Measurements from ENCODE around the gene SELENOO.

SELENOO gene

DNA sequence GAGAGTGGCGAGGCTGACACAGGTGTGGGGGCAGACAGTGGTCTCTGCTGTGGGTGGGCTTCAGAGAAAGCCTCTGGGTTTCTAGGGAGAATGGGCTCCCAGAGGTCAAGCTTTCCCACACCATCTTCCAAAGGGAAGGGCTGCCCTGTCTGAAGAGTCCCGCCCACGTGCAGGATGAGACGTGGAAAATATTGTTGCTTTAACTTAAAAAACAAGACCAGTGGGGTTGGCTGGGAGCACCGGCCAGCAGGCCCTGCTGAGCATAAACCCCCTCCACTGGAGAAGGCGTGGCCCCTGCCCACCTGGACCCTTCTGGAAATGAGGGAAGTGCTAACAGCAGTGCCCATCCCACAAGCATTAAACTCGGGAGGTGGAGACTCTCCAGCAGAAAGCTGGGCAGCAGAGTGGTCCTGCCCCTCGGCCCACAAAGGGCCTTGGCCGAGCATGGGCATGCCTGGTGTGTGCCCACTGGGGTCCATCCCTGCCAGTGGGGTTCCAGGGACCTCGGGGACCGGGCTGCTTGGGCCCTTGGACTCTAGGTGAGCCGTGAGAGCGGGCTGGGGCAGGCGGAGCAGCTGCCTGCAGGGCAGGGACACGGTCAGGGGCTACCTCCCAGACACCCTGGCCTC is 15.4 kb downstream of the SELENOO start:
- in situ Hi-C loops (cut with MboI; ENCODE audit: low sequenced_read_pairs) = no loop called here

DNA sequence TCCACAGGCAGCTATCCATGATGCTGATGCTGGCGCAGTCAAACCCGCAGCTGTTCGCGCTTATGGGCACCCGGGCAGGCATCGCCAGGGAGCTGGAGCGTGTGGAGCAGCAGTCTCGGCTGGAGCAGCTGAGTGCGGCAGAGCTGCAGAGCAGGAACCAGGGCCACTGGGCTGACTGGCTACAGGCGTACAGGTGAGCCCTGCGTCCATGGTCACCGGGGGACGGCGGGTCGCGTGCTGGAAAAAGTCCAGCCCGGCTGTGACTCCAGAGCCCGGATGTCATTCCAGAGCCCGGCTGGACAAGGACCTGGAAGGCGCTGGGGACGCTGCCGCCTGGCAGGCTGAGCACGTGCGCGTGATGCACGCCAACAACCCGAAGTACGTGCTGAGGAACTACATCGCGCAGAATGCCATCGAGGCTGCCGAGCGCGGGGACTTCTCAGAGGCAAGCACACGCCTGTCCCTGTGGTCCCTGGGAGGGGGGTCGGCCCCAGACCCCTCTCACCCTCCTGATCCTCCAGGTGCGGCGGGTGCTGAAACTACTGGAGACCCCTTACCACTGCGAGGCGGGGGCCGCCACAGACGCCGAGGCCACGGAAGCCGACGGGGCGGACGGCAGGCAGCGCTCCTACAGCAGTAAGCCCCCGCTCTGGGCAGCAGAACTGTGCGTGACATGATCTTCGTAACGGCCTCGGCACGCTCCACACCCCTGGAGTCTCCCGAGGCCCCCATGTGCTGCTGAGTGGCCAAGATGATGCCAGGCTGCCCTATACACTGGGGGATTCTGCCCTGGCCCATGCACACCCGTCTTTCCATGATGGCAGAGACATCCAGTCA is 16.1 kb downstream of the SELENOO start:
- in situ Hi-C loops (cut with MboI; ENCODE audit: low sequenced_read_pairs) = no loop called here

DNA sequence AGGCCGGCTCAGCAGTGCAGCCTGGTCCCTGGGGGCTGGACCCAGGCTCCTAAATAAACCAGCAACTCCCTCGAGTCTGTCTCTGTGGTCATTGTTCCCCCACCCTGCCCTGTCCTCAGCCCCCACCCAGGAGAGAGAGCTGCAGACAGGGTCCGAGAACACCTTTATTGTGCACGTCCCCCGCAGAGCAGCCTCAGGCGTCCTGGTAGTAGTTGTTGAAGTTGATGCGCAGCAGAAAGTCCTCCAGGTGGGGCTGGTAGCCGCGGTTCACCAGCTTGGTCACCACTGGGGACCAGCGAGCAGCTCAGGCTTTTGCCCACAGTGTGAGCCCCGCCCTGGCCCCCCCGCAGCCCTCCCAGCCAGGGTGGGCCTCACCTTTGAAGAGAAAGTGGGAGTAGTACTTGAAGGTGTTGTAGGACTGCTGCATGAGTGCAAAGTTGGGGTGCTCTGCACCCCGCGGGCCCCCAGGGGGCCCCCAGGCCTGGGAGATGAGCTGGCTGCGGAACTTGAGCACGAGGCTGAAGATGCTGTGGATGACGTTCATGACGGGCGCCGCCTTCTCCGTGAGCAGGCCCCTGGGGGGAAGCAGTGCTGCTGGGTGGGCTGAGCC is 16.8 kb downstream of the SELENOO start:
- in situ Hi-C loops (cut with MboI; ENCODE audit: low sequenced_read_pairs) = no loop called here

DNA sequence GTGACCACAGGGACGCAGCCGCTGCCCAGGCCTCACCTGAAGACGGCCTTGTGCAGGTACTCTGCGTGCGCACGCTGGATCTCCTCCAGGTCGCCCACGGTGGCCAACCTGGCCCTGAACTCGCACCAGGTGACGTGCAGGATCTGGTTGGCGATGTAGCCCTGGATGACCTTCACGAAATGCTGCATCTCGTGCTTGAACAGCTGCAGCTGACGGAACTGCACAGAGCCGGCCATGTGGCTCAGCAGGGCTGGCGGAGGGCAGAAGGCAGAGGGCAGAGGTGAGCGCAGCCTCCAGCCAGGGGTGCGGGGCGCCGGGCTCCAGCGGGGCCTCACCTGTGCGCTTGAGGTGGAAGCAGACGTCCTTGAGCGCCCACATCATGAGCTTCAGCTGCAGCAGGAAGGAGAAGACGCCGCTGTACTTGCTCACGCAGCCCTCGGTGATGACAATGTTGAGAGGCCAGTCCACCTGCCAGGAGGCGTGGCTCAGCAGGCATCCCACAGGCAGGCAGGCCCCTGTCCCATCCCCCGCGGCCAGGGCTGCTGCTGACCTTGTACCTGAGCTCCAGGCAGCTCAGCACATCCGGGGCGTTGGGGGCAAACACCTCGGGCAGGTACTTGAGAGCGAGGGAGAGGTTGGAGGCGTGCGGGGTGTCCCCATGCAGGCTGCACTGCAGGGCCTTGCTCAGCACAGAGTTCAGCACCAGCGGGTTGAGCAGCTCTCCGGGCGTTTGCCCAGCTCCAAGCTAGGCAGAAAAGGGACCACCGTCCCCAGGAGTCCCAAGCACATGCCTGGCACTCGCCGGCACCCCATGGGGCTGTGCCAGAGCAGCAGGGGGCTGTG is 17.6 kb downstream of the SELENOO start:
- in situ Hi-C loops (cut with MboI; ENCODE audit: low sequenced_read_pairs) = no loop called here

DNA sequence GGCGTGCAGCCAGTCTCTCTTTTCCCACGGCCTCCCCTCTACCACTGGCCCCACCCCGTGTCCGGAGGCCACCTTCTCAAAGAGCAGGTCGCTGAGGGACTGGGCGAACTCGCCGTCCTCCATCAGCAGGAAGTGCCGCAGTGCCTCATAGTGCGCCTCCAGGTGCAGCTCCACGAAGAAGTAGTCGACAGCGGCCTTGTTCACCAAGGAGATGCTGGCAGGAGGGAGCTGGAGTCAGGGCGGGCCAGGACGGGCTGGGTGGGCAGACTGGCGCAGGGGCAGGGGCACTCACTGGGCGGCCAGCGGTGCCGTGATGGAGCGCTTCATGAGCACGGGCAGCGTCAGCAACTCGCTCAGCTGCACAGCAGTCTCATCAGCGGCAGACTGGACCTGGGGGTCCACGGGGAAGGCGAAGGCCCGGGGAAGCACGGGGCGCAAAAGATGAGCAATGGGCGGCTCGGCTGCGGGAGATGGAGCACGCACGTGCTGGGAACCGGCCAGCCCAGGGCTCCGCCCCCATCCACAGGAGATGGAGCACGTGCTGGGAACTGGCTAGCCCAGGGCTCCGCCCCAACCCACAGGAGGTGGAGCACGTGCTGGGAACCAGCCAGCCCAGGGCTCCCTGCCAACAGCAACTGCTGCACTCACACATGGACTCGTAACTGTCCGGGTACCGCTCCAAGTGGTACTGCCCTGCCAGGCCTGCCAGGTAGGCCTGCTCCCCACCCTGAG is 18.4 kb downstream of the SELENOO start:
- in situ Hi-C loops (cut with MboI; ENCODE audit: low sequenced_read_pairs) = no loop called here

DNA sequence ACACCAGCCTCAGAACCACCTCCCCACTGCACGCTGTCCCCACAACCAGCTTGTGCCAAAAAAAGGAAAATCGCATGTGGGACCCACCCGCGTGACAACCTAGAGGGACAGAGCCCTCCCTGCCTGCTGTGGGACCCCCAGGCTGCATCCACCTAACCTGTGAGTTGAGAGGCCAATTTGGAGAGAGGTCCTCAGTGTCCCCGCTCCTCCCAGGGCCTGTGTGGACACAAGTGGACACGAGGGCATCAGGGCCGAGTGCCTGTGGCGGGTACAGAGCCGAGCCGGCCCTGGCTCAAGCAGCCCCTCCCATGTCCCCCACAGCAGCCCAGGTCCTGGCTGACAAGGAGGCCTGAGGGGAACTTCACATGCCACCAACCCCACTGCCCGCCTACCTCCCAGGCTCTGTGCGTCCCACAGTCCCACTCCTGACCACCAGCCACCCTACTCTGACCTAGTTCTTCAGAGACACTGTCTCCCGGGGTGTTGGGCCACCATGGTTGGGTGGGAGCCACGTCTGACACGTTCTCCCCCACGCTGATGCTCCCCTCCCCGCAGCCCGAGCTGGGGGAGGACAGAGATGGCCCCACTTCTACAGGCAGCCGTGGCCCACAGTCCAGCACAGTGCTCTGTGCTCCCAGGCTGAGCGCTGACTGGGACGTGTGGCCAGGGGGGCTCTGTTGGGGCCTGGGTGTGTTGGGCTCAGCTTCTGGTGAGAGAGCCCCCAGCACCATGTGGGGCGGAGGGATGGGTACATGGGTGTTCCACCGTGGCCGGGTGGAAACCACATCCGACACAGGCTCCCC is 19.2 kb downstream of the SELENOO start:
- in situ Hi-C loops (cut with MboI; ENCODE audit: low sequenced_read_pairs) = no loop called here

DNA sequence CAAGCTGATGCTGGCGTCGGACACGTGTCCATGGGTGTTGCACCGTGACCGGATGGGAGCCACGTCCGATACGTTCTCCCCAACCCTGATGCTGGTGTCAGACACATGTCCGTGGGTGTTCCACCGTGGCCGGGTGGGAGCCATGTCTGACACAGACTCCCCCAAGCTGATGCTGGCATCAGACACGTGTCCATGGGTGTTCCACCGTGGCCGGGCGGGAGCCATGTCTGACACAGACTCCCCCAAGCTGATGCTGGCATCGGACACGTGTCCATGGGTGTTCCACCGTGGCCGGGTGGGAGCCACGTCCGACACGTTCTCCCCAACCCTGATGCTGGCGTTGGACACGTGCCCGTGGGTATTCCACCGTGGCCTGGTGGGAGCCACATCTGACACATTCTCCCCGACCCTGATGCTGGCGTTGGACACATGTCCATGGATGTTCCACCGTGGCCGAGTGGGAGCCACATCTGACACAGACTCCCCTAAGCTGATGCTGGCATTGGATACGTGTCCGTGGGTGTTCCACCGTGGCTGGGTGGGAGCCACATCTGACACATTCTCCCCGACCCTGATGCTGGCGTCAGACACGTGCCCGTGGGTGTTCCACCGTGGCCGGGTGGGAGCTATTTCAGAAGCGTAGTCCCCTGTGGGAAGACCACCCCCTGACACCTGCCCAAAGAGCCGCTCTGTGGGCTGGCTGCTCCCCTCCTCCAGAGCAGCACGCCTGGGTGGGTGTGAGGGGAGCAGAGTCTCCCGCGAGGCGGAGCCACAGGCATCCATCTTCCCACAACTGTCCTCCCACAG is 20.0 kb downstream of the SELENOO start:
- in situ Hi-C loops (cut with MboI; ENCODE audit: low sequenced_read_pairs) = no loop called here

DNA sequence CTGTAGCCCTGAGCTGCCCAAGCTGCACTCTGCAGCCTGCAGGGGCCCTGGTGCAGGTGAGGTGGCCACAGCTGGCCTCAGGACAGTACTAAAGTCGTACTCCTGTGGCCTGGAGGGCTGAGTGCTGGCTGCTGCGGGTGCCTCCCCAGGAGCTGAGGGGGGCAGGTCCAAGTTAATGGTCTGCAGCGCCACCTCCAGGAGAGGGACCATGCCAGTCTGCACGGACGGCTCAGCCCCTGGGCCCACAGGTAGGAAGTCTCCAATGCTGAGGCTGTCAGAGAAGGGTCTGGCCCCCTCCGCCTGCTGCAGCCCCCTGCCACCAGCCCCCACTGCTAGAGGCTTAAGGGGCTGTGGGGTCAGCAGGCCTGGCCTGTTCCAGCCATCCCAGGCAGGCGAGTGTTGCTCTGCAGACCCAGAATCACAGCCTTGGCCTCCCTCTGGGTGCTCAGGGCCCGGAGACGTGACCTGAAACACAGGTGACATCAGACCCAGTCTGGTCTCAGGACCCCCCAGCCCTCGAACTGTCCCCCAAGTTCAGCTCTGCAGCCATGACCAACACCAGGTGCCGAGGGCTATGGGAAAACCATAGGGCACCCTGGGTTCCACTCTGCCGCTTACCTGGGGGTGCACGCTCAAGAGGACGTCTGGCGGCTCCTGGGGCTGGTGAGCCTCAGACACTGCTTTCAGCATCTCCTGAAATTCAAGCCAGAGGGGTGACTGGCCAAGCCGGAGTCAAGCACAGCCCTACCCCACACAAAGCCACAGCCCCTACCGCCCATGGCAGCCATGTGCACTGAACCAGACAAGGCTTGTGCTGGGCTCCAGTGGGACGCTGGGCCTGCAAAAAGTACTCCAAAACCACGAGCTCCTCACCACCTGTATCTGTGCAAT is 20.8 kb downstream of the SELENOO start:
- in situ Hi-C loops (cut with MboI; ENCODE audit: low sequenced_read_pairs) = no loop called here

DNA sequence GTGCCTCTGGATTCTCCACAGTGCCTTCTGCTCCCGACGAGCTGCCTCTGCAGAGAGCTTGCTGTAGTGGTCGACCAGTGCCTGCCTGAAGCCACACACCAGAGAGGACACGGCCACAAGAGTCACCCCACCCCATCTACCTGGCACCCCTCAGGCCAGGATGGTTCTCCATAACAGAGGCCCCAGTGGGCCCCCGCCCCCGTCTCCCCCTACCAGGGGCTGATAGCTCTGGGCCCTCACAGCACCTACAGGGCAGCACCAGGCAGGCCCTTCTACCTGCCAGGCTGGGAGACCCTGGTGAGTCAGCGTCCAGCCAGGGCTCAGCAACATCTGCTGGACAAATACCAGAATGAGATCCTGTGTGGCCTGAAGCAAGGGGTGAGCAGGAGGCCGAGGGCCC is 21.7 kb downstream of the SELENOO start:
- in situ Hi-C loops (cut with MboI; ENCODE audit: low sequenced_read_pairs) = no loop called here

DNA sequence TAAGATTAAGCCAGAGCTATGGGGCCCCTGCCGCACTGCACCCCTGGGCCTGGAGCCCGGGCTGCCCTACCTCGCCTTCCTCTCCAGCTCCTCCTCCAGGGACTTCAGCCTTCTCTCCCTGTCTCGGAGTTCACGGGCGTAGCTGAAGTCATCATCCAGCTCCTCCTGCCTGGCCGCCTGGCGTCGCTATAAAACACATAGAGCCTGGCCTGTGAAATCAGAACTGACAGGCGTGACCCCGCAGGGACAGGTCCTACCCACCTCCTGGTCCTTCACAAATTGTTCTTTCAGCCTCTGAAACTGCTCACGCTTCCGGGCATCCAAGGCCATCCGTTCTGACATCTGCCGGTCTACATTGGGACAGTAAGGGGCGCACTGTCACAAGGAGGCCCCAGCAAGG is 23.3 kb downstream of the SELENOO start:
- in situ Hi-C loops (cut with MboI; ENCODE audit: low sequenced_read_pairs) = no loop called here

DNA sequence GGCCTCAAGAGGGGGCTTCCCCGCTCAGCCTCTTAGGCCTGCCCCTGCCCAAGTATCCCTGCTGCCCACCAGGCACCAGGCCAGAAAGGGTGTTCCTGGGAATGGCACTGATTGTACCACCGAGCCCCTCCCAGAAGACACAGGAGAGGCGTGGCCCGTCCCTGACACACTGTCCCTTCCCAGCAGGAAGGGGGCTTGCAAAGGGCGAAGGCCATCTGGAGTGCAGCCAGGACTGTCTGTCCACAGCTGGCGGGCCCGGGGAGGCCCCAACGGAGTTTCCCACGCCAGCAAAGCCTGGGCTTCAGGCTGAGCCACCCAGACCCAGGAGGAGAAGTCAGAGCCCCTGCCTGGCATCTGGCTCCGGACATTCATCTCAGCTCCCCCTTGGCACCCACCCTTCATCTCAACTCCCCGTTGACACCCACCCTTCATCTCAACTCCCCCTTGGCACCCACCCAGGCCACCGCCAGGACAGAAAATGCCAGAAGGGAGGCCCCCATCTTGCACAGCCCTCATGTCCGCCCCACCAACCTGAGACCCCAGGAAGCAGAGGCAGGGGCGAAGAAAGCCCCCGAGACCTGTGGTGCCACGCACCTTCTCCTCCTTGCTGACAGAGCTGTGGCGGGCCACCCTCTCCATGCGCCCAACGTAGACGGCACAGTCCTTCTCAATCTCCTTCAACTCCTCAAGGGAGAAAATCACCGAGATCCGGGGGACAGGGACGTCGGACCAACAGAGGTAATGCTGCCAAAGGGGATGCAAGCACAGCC is 24.6 kb downstream of the SELENOO start:
- in situ Hi-C loops (cut with MboI; ENCODE audit: low sequenced_read_pairs) = no loop called here

DNA sequence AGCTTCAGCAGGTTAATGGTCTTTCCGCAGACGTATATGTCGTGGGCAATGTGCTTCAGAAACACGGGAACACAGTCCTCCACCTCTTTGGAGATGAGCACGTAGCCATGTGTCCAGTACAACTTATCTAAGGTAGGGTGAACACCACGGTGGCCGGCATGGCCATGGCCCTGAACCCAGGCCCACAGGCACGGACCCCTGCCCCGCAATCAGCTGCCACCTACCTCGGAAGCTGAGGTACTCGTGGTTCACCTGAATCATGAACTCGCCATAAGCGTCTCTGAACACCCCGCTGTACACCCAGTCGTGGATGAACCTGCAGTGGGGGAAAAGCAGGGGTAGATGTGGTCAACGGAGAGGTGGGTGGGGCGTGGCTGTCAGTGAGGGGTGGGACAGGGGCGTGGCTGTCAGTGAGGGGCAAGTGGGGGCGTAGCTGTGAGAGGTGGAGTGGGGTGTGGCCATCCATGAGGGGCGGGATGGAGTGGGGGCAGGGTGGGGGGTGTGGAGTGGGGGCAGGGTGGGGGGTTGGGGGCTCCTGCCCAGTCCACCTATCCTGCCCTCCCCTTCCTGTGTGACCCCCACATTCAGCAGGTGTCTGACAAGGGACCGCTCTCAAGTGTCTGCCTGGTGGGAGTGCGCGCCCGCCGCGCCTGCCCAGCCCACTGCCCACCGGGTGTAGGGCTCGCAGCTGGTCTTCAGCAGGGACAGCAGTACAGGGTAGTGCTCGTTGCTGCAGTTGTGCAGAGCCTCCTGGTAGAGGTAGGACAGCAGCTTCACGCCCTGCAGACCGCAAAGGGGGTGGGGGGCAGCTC is 25.5 kb downstream of the SELENOO start:
- in situ Hi-C loops (cut with MboI; ENCODE audit: low sequenced_read_pairs) = no loop called here

DNA sequence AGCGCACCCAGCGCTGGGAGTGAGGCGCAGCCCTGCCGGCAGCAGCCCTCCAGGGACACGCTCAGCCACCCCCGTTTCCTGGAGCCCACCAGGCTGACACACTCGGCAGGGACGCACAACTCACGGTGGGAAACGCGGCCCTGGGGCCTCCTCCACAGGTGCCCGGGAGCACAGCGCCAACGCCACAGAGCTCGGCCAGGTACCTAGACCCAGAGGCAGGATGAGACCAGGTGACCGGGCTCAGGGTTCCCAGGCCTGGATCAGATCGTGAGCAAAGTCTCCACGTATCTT is 26.0 kb downstream of the SELENOO start:
- in situ Hi-C loops (cut with MboI; ENCODE audit: low sequenced_read_pairs) = no loop called here

DNA sequence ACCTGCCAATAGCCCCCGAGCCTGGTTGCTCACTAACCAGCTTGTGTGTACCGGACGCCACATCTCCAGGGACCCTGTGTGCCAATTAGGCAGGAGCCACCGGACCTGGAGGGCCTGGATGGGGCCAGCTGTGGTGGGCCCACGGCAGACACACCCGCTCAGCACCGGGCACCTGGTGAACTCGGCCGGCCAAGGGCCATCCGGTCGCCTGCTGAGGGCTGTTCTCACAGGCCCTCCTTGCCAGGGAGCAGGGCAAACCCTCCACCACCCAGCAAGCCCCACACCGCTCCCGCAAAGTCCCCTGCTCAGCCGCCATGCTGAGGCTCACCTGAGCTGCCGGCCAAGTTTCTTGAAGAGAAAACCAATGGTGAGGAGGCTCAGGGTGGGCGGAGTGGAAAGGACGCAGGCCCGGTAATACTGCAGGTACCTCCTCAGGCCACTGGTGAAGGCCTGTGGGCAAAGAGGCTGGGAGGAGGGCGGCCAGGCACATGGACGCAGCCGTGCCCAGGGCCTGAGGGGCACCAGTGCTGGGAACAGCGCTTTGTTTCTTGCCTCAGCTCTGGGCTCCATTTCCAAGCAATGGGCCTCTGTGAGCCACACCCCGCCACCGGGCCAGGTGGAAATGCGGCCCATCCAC is 26.9 kb downstream of the SELENOO start:
- in situ Hi-C loops (cut with MboI; ENCODE audit: low sequenced_read_pairs) = no loop called here

DNA sequence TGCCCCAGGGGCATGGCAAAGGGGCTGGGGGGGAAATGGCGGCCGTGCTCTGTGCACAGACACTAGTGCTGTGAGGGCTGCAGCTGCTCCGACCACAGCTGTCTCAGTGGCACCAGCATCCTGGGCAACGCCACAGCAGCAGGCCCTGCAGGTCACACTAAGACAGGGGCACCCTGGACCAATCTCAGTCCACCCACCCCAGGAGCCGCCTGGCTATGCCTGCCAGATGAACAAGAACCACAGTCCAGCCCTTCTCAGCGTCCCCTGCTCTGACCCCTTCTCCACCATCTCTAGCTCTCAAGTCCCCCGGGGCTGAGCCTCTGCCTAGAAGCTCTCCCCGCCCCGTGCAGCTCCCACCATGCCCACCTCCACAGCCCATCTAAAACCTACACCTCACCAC is 27.6 kb downstream of the SELENOO start:
- in situ Hi-C loops (cut with MboI; ENCODE audit: low sequenced_read_pairs) = no loop called here

DNA sequence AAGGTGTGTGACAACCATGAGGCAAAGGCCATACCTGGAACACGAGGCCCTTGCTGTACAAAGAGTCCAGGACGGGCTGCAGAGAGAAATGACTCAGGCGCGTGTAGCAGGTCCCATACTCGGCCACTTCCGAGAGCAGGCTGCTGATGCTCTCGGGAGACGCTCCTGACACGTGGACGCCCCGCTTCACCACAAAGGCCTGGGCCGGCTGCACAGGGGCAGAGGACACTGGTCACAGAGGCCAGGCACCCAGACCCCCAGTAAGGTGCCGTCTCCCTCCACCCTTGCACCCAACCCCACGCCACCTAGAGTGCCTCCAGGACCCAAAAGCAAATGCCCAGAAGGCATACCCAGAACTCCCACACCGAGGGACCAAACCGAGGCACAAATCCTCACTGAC is 28.6 kb downstream of the SELENOO start:
- in situ Hi-C loops (cut with MboI; ENCODE audit: low sequenced_read_pairs) = no loop called here

Data from HL-60/S4 treated with retinoic acid at 250 ng/mL for 4 days and 3 days (cell line).